ENCODE measurements around the gene CCDC78.

CCDC78 gene

GRCh38 chr16:682493-683395, 43.5 kb downstream of the CCDC78 start:
- H3K4me3 ChIP-seq (replicated peaks in 1 of 2; ENCODE audit: low read depth in 2 of 2, low read length in 2 of 2) = peak overlapping the region; percentile 62 to 70
- TF ChIP-seq CTCF (IDR thresholded peaks at IDR 0.05; ENCODE audit: low read depth, low read length) = no peak
- DNase-seq (ENCODE audit: low read depth in 2 of 2) = no peak

DNA sequence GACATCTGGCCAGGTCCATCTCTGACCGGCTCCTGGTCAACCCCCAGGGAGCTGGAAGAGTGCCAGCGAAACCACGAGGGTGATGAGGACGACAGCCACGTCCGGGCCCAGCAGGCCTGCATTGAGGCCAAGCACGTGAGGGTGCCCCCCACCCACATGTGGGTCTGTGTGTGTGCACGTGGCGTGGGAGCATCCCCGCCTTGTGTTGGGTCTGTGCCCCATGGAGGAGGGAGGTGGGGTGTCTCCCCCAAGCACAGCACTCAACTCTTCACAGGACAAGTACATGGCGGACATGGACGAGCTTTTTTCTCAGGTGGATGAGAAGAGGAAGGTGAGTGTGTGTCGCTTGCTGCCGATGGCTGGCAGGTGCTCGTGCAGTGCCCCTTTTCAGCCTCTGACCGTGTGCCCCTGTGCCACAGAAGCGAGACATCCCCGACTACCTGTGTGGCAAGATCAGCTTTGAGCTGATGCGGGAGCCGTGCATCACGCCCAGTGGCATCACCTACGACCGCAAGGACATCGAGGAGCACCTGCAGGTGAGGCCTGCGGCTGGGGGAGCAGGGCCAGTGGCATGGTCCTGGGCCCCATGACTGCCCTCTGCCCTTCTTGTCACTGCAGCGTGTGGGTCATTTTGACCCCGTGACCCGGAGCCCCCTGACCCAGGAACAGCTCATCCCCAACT, 44.4 kb downstream of the CCDC78 start:
- H3K4me3 ChIP-seq (replicated peaks in 1 of 2; ENCODE audit: low read depth in 2 of 2, low read length in 2 of 2) = peak overlapping the region; percentile 75 to 80
- no peak for TF ChIP-seq CTCF (IDR thresholded peaks at IDR 0.05; ENCODE audit: low read depth, low read length)
- peak; percentile 31 to 46 for DNase-seq (ENCODE audit: low read depth in 2 of 2)

- DNase-seq (ENCODE audit: low read depth in 2 of 2) = peak; percentile 58 to 63
- no peak for TF ChIP-seq CTCF (IDR thresholded peaks at IDR 0.05; ENCODE audit: low read depth, low read length)
- H3K4me3 ChIP-seq (replicated peaks in 1 of 2; ENCODE audit: low read depth in 2 of 2, low read length in 2 of 2) = peak overlapping the region; percentile 75 to 80
These were observed 45.1 kb downstream of the CCDC78 start for GRCh38 chr16:680967-681745.

DNA sequence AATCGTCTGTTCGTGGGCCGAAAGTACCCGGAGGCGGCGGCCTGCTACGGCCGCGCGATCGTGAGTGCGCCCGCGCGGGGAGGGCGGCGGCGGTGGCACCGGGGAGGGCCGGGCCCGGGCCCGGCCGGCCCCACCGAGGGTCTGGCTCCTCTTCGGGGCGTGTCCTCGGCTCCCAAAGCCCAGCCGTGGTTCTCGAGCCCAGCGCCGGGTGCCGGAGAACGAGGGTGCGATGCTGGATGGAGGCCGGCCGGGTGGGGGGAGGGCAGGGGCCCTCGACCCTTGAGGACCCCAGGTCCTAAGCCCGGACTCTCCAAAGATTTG, 45.7 kb downstream of the CCDC78 start:
- no peak for DNase-seq (ENCODE audit: low read depth in 2 of 2)
- peak overlapping the region; percentile 75 to 80 for H3K4me3 ChIP-seq (replicated peaks in 1 of 2; ENCODE audit: low read depth in 2 of 2, low read length in 2 of 2)
- no peak for TF ChIP-seq CTCF (IDR thresholded peaks at IDR 0.05; ENCODE audit: low read depth, low read length)

- H3K4me3 ChIP-seq (replicated peaks in 1 of 2; ENCODE audit: low read depth in 2 of 2, low read length in 2 of 2) = peak within 1 kb of the TSS; percentile 75 to 80
- no peak for TF ChIP-seq CTCF (IDR thresholded peaks at IDR 0.05; ENCODE audit: low read depth, low read length)
These were observed 46.2 kb downstream of the CCDC78 start, which contains the start of gene STUB1 for GRCh38 chr16:679814-680624. Gene STUB1 (plus strand): TSS chr16:680410. CDS start chr16:680526, 116 bp downstream.

More at GRCh38 chr16:679814-680624, 46.2 kb downstream of the CCDC78 start, which contains the start of gene STUB1:
- peak; percentile 88 to 90 for DNase-seq (ENCODE audit: low read depth in 2 of 2)
